ENCODE measurements around the gene DPYD.
"Not testable (repeated sequence)": the region's sequence is repeated elsewhere in the genome, so short reads cannot be mapped to it uniquely, and the experiment has no call there.

DPYD gene

DNA sequence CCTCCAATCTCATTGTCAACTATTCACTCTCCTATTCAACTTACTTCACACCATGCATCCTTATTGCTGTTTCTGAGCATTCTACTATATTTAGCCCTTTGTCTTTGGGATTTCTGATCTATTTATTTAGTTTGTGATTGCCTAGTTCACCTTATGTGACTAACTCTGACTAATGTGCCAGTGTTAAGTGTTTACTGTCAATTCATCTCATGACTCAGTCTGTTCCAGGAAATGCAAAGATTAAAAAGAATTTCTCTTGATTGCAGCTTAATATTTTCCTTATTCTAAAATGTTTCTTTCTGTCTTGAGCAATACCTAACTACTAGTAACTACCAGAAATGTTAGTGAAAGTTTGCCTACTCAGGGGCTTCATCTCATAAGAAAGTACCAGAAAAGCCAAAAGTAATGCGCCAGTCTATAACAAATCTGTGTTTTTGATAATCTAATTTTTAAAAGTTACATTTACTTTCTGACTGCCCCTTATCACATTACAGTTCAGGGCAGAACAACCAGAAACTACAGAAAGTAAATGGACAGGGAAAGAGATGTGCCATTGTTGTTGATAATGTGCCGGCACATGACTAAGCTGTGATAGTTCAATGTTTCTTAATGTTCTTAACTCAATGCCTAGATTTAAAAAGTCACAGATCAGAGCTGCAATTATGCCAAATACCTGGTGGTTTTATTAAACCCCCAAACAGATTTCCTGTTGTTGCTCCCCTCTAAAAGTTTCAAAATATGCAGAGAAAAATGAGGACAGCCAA, 642.8 kb downstream of the DPYD start:
- DNase-seq (ENCODE audit: low spot score) = no peak

DNA sequence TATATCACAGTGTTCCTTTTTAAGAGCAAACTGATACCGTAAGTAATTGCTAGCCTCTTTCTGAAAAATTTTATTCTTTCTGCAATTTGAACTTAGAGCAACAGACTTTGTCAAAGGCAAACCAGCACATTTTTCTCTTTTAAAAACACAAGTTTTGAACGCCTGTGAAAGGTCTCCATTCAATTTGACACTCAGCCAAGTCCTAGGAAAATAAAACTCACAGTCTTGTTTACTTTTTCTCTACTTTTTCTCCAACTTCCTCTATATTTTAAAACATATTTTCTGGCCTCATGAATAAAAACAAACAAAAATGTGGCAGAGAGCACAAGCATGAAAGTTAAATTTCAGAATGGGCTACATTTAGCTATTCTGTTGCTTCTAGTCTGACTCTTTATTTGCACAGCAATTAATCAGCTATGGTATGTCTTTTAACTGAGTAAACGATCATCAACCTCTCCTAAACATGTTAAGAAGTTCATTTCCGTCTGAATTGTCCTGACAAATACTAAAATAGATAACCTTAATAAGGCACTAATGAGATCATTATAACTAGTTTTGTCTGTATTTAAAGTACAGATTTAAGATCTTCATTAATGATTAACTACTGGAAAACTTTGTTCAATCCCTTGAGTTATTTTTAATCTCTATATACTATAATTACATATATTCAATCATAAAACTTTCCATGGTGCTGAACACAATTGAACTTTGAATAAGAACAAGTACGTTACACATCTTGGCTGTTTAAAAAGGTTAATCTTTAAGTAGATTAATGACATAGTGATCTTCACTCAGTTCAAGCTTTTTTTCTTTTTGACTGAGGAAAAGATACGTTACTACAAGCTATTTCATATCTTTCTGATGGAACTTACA, 648.7 kb downstream of the DPYD start:
- no peak for DNase-seq (ENCODE audit: low spot score)

DNA sequence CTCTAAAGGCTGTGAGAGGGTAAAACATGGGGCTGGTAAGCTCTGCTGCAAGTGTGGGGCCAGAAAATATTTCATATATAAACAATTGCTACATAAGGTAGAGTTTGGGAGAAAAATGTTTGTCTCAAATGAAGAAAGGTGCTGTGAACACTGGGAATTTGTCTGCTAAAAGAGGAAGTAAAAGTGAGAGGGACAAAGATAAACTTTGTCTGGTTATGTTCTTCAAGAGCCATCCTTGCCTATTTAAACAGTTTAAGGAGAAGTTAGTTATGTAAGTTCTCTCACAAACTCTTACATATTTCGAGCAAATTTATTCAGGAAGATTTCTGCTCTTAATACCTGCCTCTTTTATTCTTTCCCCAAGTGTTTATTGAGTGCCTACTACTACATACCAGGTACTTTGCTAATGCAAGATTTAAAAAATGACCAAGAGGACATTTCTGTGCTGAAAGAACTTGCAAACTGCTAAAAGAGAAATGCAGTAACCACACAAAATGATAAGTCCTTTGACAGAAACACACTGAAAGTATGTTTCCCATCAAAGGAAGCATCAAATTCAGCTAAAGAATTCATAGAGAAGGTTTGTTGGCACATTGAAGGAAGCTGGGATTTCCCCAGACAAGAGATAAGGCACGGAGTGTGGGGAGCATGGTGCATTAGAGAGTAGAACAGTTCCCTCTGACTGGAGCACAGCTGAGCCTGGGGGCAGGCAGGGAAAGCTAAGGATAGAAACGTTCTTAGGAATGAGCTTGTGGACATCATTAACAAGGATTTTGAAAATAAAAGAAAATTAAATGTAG, 650.1 kb downstream of the DPYD start:
- DNase-seq (ENCODE audit: low spot score) = no peak

DNA sequence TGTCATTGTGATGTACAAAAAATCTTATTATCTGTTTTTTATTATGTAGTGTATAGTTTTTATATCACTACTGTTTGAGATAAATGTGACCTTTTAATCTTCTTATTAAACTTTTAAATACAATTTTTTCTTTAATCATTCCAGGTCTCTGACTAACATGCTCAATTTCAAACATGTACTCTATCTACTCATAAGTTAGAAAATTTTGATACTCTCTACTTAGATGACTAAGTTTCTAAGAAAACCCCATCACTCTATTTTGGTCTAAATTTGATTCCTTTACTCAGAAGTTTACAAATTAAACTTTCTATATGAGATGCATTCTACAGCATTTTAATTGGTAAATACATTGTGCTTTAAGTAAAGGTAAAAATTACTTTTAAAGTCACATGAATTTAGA, 655.2 kb downstream of the DPYD start:
- DNase-seq (ENCODE audit: low spot score) = no peak

DNA sequence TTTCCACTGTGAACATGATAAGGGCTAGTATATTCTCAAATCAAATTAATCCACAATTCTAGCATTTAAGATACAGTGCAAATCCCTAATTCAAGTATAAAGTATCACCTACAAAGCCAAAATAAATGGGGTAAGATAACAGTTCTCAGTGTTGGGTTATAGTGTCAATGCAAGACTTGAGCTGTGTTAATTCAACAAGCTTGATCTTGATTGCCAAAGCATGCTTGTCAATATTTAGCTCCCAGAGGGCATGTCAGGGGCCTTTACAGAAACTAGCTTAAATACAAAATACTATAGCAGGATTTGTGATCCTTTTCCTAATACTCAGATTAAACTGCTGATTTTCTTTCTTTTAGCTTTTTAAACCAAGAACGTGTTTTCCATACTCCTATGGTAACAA, 658.0 kb downstream of the DPYD start:
- DNase-seq (ENCODE audit: low spot score) = no peak

DNA sequence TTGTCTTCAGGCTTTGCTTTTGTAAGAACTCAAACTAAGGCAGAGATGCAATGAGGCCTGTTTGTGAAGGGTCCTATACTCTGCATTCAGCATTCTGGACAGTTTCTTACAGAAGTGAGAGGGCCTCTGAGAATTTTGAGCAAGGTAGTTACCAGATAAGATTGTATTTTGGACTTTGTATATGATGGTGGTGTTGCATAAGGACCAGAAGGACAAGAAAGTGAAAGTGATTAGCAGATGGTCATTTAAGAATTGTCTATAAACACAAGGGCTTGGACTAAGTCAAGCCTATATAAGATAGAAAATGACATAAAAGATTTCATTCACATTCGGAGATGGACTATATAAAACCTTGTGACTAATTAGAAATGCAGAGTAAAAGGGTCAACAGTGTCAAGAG, 662.2 kb downstream of the DPYD start:
- DNase-seq (ENCODE audit: low spot score) = no peak

DNA sequence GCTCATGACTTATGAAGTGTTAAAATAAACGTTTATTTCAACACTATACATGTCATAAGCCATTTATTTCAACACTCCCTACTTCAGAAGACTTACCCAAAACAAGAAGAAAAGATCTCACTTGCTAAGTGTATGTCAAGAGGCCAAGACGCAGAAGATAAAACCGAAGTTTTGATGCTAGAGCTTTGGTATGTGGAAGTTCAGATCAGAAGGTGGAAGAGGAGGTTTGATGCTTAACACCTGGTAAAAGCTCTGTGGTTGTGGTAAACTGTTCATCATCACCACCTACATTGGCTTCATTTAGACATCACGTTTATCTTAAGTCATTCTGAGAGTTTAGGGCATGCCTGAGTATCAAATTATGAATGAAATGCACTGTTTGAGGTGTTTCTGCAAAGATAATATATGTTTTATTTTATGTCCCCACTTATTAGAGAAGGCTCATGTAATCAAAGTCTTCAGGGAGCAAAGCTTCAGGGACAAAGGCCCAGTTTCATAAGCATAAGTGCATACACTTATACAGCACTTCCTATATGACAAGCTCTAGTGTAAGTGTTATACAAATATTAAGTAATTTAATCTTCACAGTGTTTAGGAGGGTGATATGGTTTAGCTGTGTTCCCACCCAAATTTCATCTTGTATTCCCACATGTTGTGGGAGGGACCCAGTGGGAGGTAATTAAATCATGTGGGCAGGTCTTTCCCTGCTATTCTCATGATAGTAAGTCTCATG, 665.9 kb downstream of the DPYD start:
- no peak for DNase-seq (ENCODE audit: low spot score)

DNA sequence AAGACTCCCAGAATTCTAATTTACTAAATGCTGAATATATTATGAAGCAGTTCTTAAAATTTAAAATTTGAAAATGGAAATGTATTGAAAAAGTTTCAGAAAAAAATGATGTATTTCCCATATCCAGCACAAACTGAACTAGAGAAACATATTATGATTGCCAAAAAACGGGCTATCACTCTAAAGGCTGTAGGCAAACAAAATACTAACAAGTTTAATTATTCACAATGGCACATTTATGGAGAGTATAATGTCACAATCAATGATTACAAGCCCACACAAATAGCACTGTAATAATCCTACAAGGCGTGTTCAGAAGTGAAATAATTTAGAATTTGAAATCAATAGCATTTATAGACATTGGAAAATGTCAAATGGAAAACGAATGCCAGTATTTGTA, 667.9 kb downstream of the DPYD start:
- DNase-seq (ENCODE audit: low spot score) = no peak

DNA sequence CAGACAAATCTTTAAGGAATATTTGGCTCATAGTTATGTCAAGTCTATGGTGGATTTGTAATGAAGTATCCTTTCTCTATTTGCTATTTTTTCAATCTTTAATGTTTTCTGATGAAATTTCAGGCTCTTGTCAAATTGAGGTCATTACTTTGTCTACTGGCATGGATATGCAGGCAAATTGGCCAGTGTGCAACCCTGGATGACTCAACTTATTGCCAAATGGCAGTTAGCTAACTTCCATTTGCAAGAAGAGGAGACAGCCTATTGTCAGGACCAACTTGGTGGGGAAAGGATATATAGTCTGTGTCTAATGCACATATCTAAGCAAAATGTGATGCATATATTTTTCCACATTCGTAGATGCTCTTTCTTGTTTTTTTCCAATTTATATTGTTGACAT, 668.8 kb downstream of the DPYD start:
- DNase-seq (ENCODE audit: low spot score) = no peak

DNA sequence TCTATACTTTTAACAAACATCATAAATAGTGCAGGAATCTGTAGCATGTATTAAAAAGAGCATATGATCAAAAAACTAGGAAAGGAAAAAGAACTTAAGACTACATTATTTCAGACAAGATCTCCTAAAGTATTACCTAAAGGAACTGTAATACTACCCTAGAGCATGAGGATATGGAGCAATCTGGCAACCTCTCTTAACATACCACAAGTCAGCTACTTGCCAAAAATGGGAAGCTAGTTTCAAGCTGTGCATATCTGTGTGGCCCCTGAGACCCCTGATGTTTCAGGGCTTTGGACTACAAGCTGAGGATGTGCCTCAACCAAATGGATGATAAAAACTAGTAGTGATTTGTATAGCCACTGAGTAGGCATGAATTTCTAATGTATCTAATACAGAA, 673.6 kb downstream of the DPYD start:
- DNase-seq (ENCODE audit: low spot score) = no peak

DNA sequence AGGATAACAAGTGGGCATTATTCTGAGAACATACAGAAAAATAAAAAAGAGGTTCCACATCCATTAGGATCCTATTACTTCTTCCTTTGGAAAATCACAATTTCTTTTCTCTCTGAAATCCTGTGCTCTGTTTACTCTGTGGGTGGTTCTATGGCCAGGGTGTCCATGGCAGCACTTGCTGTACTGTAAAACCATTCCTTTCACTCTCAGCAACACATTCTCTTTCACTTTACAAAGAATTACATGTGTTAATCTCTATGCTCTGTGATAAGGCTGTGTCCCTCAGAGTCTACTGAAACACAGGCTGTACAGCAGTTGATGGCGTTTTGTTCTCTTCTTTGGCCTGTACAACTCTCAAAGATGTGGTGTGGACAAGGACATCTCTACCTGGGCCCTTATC, 675.2 kb downstream of the DPYD start:
- peak; percentile 22 for DNase-seq (ENCODE audit: low spot score)

DNA sequence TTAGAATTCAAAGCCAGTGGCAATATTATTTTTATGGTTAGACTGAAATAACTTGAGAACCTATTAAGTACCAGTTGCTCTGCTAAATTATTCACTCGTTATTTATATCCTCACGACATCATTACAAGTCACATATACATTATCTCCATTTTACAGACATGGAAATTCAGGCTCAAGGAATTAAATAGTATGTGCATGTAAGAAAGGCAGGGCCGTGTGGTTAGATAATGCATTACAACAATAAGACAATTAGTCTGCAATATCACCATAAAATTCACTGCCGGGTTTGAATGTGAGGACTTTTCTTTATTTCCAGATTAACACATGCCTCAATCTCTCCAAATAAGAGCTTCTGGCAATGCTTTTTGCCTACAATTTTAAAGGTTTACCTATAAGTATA, 675.8 kb downstream of the DPYD start:
- DNase-seq (ENCODE audit: low spot score) = peak; percentile 28

DNA sequence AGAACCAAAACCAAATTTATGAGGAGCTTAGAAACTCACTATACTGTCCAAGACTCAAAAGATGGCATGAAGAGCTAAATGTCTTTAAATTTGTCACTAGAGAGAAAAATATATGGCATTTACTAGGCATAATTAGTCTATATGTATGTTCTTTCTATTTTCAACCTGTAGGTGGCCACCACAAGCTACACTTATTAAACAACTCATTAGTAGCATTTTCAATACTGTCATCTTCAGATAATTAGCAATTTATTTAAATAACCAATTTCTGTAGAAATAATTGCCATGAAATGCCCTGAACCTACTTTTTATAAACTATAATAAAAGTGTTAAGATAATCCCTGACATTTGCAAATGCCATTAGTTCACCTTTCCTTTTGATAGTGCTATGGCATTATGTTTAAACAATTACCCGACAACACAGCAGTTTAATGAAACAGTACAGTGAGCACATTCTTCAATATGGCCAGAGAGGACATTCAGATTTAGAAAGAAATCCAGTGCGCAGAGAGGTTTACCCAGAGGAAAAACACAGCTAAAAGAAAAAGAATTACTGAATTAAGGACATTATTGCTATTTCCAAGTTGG, 676.8 kb downstream of the DPYD start:
- DNase-seq (ENCODE audit: low spot score) = peak; percentile 69

DNA sequence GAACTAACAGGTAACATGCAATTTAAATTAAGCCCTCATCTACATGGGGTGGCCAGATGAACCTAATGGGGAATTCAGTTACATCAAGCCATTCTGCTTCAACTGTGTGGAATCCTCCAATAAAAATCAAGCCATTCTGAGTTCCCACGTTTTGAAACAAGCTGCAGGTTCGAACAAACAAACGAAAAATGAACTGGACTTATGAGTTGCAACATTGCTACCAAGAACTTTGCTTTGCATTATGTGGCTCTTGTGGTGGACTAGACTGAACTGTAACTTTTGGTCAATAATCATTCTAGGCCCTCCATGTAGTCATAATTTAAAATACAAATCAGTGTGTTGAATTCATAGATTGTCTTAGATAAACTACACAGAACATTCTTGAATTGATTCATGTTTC, 682.0 kb downstream of the DPYD start:
- DNase-seq (ENCODE audit: low spot score) = no peak

DNA sequence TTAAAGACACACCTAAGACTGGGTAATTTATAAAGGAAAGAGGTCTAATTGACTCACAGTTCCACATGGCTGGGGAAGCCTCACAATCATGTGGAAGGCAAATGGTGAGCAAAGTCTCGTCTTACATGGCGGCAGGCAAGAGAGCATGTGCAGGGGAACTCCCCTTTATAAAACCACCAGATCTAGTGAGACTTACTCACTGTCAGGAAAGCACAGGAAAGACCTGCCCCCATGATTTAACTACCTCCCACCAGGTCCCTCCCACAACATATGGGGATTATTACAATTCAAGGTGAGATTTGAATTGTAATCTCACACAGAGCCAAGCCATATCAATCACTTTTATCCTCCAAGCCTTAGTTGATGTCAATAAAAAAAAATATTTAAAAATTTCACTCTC, 689.5 kb downstream of the DPYD start:
- DNase-seq (ENCODE audit: low spot score) = not testable (repeated sequence)

DNA sequence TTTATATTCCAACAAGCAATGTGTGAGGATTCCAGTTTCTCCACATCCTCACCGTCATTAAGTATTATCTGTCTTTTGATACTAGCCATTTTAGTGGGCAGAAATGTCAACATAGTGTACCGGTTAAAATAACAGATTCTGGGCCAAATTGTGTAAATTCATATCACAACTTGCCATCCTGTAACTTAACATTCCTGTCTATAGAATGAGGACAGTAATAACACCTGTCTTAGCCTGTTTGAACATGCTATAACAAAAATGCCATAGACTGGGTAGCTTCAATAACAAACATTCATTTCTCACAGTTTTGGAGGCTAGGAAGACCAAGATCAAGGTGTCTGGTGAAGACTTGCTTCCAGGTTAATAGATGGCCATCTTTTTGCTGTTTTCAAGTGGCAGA, 708.2 kb downstream of the DPYD start:
- no peak for DNase-seq (ENCODE audit: low spot score)

DNA sequence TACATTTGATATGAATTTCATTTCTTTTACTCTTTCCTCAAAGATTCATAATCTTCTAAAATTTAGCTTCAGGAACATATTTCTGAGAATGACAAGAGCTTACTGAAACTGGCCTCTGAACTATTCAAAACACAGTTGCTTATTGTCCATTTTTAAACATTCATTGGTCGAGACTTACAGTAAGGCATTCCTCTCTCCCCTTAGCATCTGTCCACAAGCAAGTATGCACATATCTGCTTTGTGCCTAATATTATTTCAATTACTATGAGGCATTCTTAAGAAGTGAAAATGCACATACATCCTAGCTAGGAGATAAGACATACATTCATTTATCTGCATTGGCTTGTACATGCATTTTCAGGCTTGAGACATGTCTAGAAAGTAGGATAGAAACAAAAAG, 710.5 kb downstream of the DPYD start:
- DNase-seq (ENCODE audit: low spot score) = no peak

DNA sequence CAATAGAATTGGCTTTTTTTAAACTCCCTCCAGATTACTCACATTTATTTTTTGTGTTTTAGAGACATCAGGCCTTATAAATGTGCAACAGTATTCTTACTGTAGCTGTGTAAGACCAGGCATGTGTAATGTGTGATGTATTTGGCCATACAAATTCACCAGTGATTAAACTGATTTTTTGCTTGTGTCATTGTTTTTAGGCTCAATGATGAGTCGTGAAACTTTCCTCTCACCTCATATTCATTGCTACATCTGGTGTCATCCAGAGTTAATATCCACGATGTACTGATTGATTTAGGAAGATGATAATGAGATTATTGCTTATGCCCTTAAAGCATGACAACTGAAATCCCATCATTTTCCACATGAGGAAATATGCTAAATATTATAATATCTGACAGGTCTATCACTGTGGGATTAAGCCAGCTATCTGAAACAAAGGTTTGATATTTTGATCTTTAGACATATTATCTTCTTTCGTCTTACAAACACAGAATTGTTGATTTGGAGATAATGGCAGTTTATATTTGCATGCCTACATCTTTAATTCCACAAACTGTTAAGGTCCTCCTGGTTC, 711.4 kb downstream of the DPYD start:
- DNase-seq (ENCODE audit: low spot score) = no peak

DNA sequence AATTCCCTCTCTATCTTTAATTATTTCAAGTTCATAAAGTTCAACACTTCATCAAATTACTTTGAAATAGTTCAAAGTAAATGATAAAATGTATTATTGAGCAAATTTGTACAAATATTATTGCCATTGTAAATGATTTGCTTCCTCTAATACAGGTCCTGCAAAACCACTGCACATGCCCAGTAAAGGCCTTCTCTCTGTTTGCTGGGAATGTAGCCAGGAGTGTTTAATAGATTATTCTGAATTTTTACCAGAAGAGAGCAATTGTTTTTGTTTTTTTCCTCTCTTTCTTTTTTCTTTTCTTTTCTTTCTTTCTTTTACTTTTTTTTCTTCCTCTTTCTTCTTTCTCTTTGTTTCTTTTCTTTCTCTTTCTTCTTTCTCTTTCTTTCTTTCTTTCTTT, 713.0 kb downstream of the DPYD start:
- DNase-seq (ENCODE audit: low spot score) = peak; percentile 48

DNA sequence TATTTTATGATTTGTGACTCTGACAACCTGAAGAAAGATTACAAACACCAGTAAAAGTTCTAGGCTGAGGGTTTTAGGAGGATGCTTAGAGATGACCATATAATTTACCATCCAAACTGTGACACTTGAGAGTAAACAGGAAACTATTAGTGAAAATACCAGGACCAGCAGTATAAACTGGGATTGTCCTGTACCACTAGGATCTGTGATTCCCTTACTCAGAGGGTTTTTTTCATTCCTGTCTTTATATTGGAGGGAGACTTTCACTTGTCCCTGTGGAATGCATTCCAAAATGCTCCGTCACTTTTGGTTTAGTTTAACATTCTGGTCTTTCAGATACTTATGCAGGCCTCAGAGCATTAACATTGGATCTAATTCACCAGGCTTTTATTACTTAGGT, 716.4 kb downstream of the DPYD start:
- DNase-seq (ENCODE audit: low spot score) = no peak
